Aorta (tissue), 5 donors: ENCODE results near the gene SLC26A8. TPM values are rescaled to one million over a fixed set of nuclear protein-coding genes. Genes with fewer than 3 reads are reported as not detected.
"Not testable (repeated sequence)": the region's sequence is repeated elsewhere in the genome, so short reads cannot be mapped to it uniquely, and the experiment has no call there.

Experiments
- ATAC-seq: fragments of 200-7000 bp; cut with Tn5 transposase; one replicate; pipeline ENCODE4 v1.9.1; 2022; ENCODE audit warnings: moderate library complexity; ENCODE audit not compliant: low FRiP score
- DNase-seq, 2 donors: peaks; one replicate each; pipeline ENCODE4 v3.0.0-alpha.2; 2020
- H3K27ac ChIP-seq, 2 donors: one replicate each; pipeline ENCODE4 v1.5.1; 2013; ENCODE audit warnings: low read length in 2 of 2, mild to moderate bottlenecking in 2 of 2, moderate library complexity in 2 of 2, control low read depth in 1 of 2, inconsistent platforms in 1 of 2, low read depth in 1 of 2
- H3K27me3 ChIP-seq, 2 donors: one replicate each; pipeline ENCODE4 v1.6.1; 2013; ENCODE audit warnings: control low read depth in 1 of 2, low read length in 1 of 2, mild to moderate bottlenecking in 1 of 2, moderate library complexity in 1 of 2; ENCODE audit not compliant: insufficient read depth in 2 of 2, control insufficient read depth in 1 of 2
- H3K36me3 ChIP-seq, 2 donors: one replicate each; pipeline ENCODE4 v1.6.1; 2013; ENCODE audit warnings: control low read depth in 1 of 2, low read length in 1 of 2, mild to moderate bottlenecking in 1 of 2; ENCODE audit not compliant: insufficient read depth in 2 of 2, control insufficient read depth in 1 of 2
- H3K4me1 ChIP-seq, 2 donors: one replicate each; pipeline ENCODE4 v1.6.1; 2013; ENCODE audit warnings: low read length in 2 of 2, control low read depth in 1 of 2, mild to moderate bottlenecking in 1 of 2, moderate library complexity in 1 of 2; ENCODE audit not compliant: insufficient read depth in 2 of 2, control insufficient read depth in 1 of 2
- H3K4me3 ChIP-seq, 2 donors: one replicate each; pipeline ENCODE4 v1.5.1; 2013; ENCODE audit warnings: low read length in 2 of 2, control low read depth in 1 of 2, mild to moderate bottlenecking in 1 of 2
- H3K9me3 ChIP-seq: one replicate; pipeline ENCODE4 v1.6.1; 2013; ENCODE audit warnings: mild to moderate bottlenecking, low read length; ENCODE audit not compliant: control insufficient read depth
- WGBS, 2 donors: extraction: QIAGEN DNeasy Blood & Tissue Kit; methylation state at CpG; one replicate each; pipeline ENCODE4 v1.1.7; 2013; 5-methylcytosine and 5-hydroxymethylcytosine counted together
- intact Hi-C, 2 donors: fragments of 100-400 bp; cut with DNase I; formaldehyde crosslinking; loops; one replicate each; pipeline versions ENCODE4 v1.14.2 to v1.15.0; 2022
- polyA plus RNA-seq, 2 donors: library from polyadenylated mRNA; stranded (reverse); fragments of 200-250 nt; gene quantifications; one replicate each; pipeline ENCODE4 v1.2.3, GENCODE V29; 2013
- total RNA-seq, 2 donors: library from RNA; stranded (reverse); fragmentation: NEBNext Ultra II Directional; extraction: Animal tissue kit (Norgen Biotek cat#: 25700); gene quantifications; one replicate each; pipeline ENCODE4 v1.2.1, GENCODE V29; 2021
- donor health status: healthy with polysubstance abuse.
- donor health status: Bipolar disorder and iron deficiency.
- donor health status: DM: no; HTN: no; CAD: no.
- donor health status: DM: no; HTN: no; CAD: no.
- donor health status: DM: yes; HTN: yes; CAD: no.

SLC26A8 gene
- total and polyA plus RNA-seq, 4 donors, result 0.26 to 0.33 TPM; not detected in 2

DNA sequence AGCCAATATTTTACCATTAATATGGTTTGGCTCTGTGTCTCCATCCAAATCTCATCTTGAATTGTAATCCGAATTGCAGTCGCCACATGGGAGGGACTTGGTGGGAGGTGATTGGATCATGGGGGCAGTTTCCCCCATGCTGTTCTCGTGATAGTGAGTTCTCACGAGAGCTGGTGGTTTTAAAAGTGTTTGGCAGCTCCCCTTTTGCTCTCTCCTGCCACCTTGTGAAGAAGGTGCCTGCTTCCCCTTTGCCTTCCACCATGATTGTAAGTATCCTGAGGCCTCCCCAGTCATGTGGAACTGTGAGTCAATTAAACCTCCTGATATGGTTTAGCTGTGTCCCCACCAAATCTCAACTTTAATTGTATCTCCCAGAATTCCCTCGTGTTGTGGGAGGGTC lies 85.2 kb downstream of the SLC26A8 start:
- H3K4me3 ChIP-seq, ATAC-seq, DNase-seq, H3K4me1 ChIP-seq, H3K27ac ChIP-seq, H3K27me3 ChIP-seq, H3K9me3 ChIP-seq, H3K36me3 ChIP-seq, intact Hi-C loops: not testable (repeated sequence)
- 86 to 90% methylated on average over 5 of the region's 5 CpGs for WGBS, 2 donors

GRCh38 chr6:35936681-35937359 lies 87.6 kb downstream of the SLC26A8 start:
- no peaks in the 10 kb centered on the region for H3K27me3 ChIP-seq
- intact Hi-C loops, result no loop called here
- no peak overlapping the region for H3K4me3 ChIP-seq
- no peak for ATAC-seq
- H3K4me1 ChIP-seq, result no peaks in the 10 kb centered on the region
- WGBS, 2 donors, result 90 to 91% methylated on average over 1 of the region's 1 CpG
- H3K27ac ChIP-seq, result no peak overlapping the region
- peaks cover 2% of the 10 kb centered on the region for H3K9me3 ChIP-seq
- no peaks in the 10 kb centered on the region for H3K36me3 ChIP-seq
- DNase-seq, result no peak

DNA sequence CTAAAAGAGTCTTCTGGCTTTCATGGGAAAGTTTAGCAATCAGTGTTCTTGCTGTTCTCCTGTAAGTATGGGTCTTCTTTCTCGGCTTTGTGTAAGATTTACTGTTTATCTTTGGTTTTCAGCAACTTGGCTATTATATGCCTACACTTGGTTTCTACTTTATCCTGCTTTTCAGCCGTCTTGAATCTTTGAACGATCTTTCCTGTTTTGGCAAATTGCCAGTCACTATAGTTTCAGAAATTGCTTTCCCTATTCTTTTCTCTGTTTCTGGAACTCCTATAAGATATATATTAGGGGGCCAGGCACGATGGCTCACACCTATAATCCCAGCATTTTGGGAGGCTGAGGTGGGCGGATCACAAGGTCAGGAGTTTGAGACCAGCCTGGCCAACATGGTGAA lies 89.0 kb downstream of the SLC26A8 start:
- Histone ChIP-seq H3K27me3 (no peaks in the 10 kb centered on the region), H3K4me3 (no peak overlapping the region), H3K4me1 (no peaks in the 10 kb centered on the region), H3K27ac (no peak overlapping the region), H3K9me3 (peaks cover 2% of the 10 kb centered on the region), H3K36me3 (no peaks in the 10 kb centered on the region)
- WGBS, 2 donors, result 47 to 50% methylated on average over 5 of the region's 5 CpGs
- intact Hi-C loops, result no loop called here
- no peak for DNase-seq
- no peak for ATAC-seq

GRCh38 chr6:35933844-35934243 lies 90.6 kb downstream of the SLC26A8 start:
- Histone ChIP-seq H3K27ac (no peak overlapping the region), H3K36me3 (no peaks in the 10 kb centered on the region), H3K27me3 (no peaks in the 10 kb centered on the region), H3K4me3 (no peak overlapping the region), H3K4me1 (no peaks in the 10 kb centered on the region), H3K9me3 (peaks cover 2% of the 10 kb centered on the region)
- WGBS, 2 donors, result 37 to 54% methylated on average over 2 of the region's 2 CpGs
- DNase-seq, result no peak
- ATAC-seq, result no peak
- intact Hi-C loops, result no loop called here

- DNase-seq, H3K27ac ChIP-seq, H3K9me3 ChIP-seq, H3K27me3 ChIP-seq, intact Hi-C loops, H3K4me3 ChIP-seq, H3K4me1 ChIP-seq, H3K36me3 ChIP-seq, ATAC-seq: not testable (repeated sequence)
- WGBS, 2 donors, result 65 to 77% methylated on average over 8 to 10 of the region's 10 CpGs
Observed at GRCh38 chr6:35931873-35932272, 92.6 kb downstream of the SLC26A8 start.

GRCh38 chr6:35931120-35931561 lies 93.3 kb downstream of the SLC26A8 start:
- WGBS, 2 donors, result 90 to 93% methylated on average over 30 of the region's 30 CpGs
- DNase-seq, result no peak

GRCh38 chr6:35929601-35930000 lies 94.8 kb downstream of the SLC26A8 start:
- WGBS, 2 donors, result 69 to 91% methylated on average over 1 of the region's 1 CpG
- ATAC-seq (no peak), DNase-seq (no peak)
- intact Hi-C loops, result no loop called here
- Histone ChIP-seq H3K9me3 (no peaks in the 10 kb centered on the region), H3K27me3 (no peaks in the 10 kb centered on the region), H3K36me3 (no peaks in the 10 kb centered on the region), H3K27ac (no peak overlapping the region), H3K4me3 (no peak overlapping the region), H3K4me1 (no peaks in the 10 kb centered on the region)

More at GRCh38 chr6:35931120-35931561, 93.3 kb downstream of the SLC26A8 start:
- intact Hi-C loops, result no loop called here
- ATAC-seq, result no peak
- Histone ChIP-seq H3K9me3 (no peaks in the 10 kb centered on the region), H3K4me3 (no peak overlapping the region), H3K4me1 (no peaks in the 10 kb centered on the region), H3K27me3 (no peaks in the 10 kb centered on the region), H3K27ac (no peak overlapping the region), H3K36me3 (no peaks in the 10 kb centered on the region)

GRCh38 chr6:35926509-35927215 lies 97.8 kb downstream of the SLC26A8 start:
- intact Hi-C loops, result no loop called here
- H3K27ac ChIP-seq, result no peak overlapping the region
- WGBS, 2 donors, result 82 to 83% methylated on average over 2 of the region's 2 CpGs
- no peaks in the 10 kb centered on the region for H3K36me3 ChIP-seq
- no peak overlapping the region for H3K4me3 ChIP-seq
- H3K9me3 ChIP-seq, result no peaks in the 10 kb centered on the region
- ATAC-seq, result no peak
- no peaks in the 10 kb centered on the region for H3K4me1 ChIP-seq
- no peaks in the 10 kb centered on the region for H3K27me3 ChIP-seq
- no peak for DNase-seq

- Histone ChIP-seq H3K36me3 (no peaks in the 10 kb centered on the region), H3K27ac (no peak overlapping the region), H3K4me3 (no peak overlapping the region), H3K27me3 (no peaks in the 10 kb centered on the region), H3K4me1 (no peaks in the 10 kb centered on the region), H3K9me3 (no peaks in the 10 kb centered on the region)
- WGBS, 2 donors, result 90 to 93% methylated on average over 3 of the region's 3 CpGs
- intact Hi-C loops, result no loop called here
- DNase-seq, result no peak
- no peak for ATAC-seq
Observed at GRCh38 chr6:35925961-35926360, 98.5 kb downstream of the SLC26A8 start.
